Activated CD8-positive, alpha-beta T cell treated with anti-CD3 and anti-CD28 coated beads, Interleukin-2, amount 10 ng/mL, durations not matched to agents 7 days and 5 days (primary cell): Measurements from ENCODE around the gene GGT7. TPM values are rescaled to one million over a fixed set of nuclear protein-coding genes. Genes with fewer than 3 reads are reported as not detected.
"Not testable (repeated sequence)": the region's sequence is repeated elsewhere in the genome, so short reads cannot be mapped to it uniquely, and the experiment has no call there.

Experiments used
- ATAC-seq: fragments of 150-1000 bp; cut with Tn5 transposase; one replicate; pipeline ENCODE4 v1.10.0; 2021; ENCODE audit warnings: moderate library complexity
- CTCF ChIA-PET: fragments of 350-600 bp; sonication (Branson Sonifier 250); formaldehyde crosslinking; loops from one replicate; lab custom pipeline; 2021; ENCODE audit warnings: antibody characterized with exemption; lab: Charles Lee
- POLR2A ChIA-PET: fragments of 350-600 bp; sonication (Branson Sonifier 250); formaldehyde crosslinking; loops from one replicate; lab custom pipeline; 2021; ENCODE audit warnings: antibody characterized with exemption; lab: Charles Lee
- DNase-seq: peaks from one replicate; pipeline ENCODE4 v3.0.0-alpha.2; 2020
- H3K27ac Mint-ChIP-seq: one replicate; pipeline ENCODE4 v1.8.0; 2021; ENCODE audit warnings: mild to moderate bottlenecking, mixed read lengths
- H3K27me3 Mint-ChIP-seq: one replicate; pipeline ENCODE4 v1.8.0; 2021; ENCODE audit warnings: low read depth, mixed read lengths
- H3K36me3 Mint-ChIP-seq: one replicate; pipeline ENCODE4 v1.8.0; 2021; ENCODE audit warnings: low read depth, mixed read lengths
- H3K4me1 Mint-ChIP-seq: one replicate; pipeline ENCODE4 v1.8.0; 2021; ENCODE audit warnings: low read depth, mixed read lengths
- H3K4me3 Mint-ChIP-seq: one replicate; pipeline ENCODE4 v1.8.0; 2021; ENCODE audit warnings: mild to moderate bottlenecking, mixed read lengths
- H3K9me3 Mint-ChIP-seq: one replicate; pipeline ENCODE4 v1.8.0; 2022; ENCODE audit warnings: mixed read lengths; ENCODE audit not compliant: insufficient read depth
- total RNA-seq, 2 experiments: library from RNA; stranded (reverse); gene quantifications; one replicate each; pipeline ENCODE4 v1.2.3, GENCODE V29; 2021

The GGT7 gene
- 1 to 10 TPM; 5.2 to 6.0 TPM for total RNA-seq

- no peaks in the 10 kb centered on the region for H3K36me3 Mint-ChIP-seq
- ChIA-PET POLR2A (interaction anchor here (1.6 kb wide), 1 partner anchor 83 kb away, joined by 5 read pairs; no protein-coding TSS in a partner anchor), CTCF (interaction anchor here (0.7 to 5.3 kb wide), 20 partner anchors 8 to 269 kb away, joined by 3 to 129 read pairs (median 7); partner anchors contain the start of genes GSS, MYH7B and NCOA6)
- DNase-seq (peak; percentile 90), ATAC-seq (peak; percentile 69)
- peaks cover 52% of the 10 kb centered on the region for H3K4me1 Mint-ChIP-seq
- H3K27ac Mint-ChIP-seq = peak within 1 kb of the TSS; percentile 78
- H3K9me3 Mint-ChIP-seq = no peaks in the 10 kb centered on the region
- peak within 1 kb of the TSS; percentile 68 for H3K4me3 Mint-ChIP-seq
- peaks cover 2% of the 10 kb centered on the region for H3K27me3 Mint-ChIP-seq
These were observed at the start of gene GGT7 for GRCh38 chr20:34872622-34873224. TSS of gene GGT7 (minus strand) at chr20:34872856. CDS start at chr20:34872815, 41 bp downstream.

DNA sequence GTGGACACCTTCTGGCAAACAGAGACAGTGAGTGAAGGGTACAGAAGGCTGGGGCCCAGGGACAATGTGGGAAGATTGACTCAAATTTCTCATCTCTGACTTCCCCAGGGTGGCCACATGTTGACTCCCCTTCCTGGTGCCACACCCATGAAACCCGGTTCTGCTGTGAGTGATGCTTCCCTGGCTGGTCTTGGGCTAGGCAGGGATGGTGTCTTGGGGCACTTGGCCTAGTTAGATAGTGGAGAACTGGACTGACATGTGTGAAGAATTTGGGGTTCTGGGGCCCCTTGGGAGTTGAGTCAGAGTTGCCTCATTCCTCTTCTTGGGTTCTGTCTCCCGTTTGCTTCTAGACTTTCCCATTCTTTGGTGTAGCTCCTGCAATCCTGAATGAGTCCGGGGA, 48.8 kb upstream of the GGT7 start:
- Mint-ChIP-seq H3K9me3 (no peaks in the 10 kb centered on the region), H3K4me3 (no peak overlapping the region), H3K4me1 (peaks cover 40% of the 10 kb centered on the region), H3K36me3 (peaks cover 42% of the 10 kb centered on the region), H3K27ac (no peak overlapping the region), H3K27me3 (no peaks in the 10 kb centered on the region)
- no peak for ATAC-seq
- ChIA-PET CTCF (no interaction called here), POLR2A (no interaction called here)
- no peak for DNase-seq

- Mint-ChIP-seq H3K36me3 (peaks cover 32% of the 10 kb centered on the region), H3K4me1 (peaks cover 28% of the 10 kb centered on the region), H3K9me3 (no peaks in the 10 kb centered on the region), H3K4me3 (no peak overlapping the region), H3K27ac (no peak overlapping the region), H3K27me3 (no peaks in the 10 kb centered on the region)
- DNase-seq (no peak), ATAC-seq (no peak)
- ChIA-PET CTCF (interaction anchor here (2.1 kb wide), 1 partner anchor 46 kb away, joined by 9 read pairs; no protein-coding TSS in a partner anchor), POLR2A (interaction anchor here (0.7 kb wide), 1 partner anchor 723 kb away, joined by 3 read pairs; no protein-coding TSS in a partner anchor)
These were observed 47.4 kb upstream of the GGT7 start for GRCh38 chr20:34920055-34920454.

DNA sequence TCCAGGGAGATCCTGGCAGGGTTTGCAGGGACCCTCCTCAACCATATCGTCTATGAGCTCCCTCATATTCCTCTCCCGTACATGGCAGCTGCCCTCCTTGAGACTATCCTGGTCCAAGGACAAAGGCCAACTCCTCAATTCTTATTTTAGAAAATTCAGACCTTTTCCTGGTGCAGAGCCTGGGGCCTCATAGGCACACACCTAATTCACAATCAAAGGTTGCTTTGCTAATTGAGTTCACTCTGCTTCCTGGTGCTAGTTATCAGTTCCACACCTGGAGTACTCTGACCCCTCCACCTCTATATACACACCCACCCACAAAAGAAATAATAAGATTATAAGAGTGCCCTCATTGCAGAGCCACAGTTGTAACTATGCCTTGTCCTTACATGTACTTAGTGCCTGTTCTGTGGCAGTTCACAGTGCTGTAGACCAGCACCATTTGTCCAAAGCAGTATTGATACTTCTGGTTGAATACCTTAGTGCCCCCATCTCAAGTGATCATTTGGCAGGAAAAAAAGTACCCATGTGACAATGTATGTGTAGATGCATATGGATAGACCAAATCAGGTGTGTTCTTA, 44.2 kb upstream of the GGT7 start:
- H3K36me3 Mint-ChIP-seq = peaks cover 33% of the 10 kb centered on the region
- CTCF ChIA-PET = interaction anchor here (1.6 to 2.3 kb wide), 2 partner anchors 40 to 42 kb away, joined by 5 read pairs; partner anchors contain the start of gene ACSS2

DNA sequence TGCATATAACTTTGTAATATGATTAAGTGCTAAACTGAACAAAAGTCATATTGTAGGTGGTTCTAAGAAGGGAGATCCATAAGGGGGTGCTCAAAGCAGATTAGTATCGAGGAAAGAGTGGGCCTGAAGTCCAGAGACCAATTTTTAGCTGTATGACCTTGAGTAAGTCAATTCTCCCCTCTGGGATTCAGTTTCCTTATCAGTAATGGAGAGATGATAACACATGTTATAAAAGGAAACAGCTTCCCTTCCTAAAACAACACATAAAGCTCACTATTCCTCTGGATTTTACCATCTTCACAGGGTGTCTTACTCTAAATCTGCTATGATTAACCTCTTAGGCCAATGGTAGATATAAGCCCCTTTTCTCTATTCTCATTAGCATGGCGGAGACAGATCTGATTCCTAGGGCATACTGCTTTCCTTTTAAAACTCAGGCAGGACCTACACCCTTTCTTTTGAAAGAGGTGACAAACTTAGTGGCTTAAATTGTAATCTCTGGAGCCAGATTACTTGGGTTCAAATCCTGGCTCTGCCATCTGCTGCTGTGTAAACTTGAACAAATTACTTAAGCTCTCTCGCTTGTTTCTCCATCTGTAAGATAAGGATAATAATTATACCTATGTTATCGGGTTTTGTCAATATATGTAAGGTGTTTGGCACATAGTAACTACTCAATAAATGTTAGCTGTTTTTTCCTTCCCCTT, 43.2 kb upstream of the GGT7 start:
- ChIA-PET POLR2A (interaction anchor here (0.9 kb wide), 1 partner anchor 13 kb away, joined by 3 read pairs; no protein-coding TSS in a partner anchor), CTCF (interaction anchor here (1.6 to 2.3 kb wide), 2 partner anchors 39 to 41 kb away, joined by 5 read pairs; partner anchors contain the start of gene ACSS2)
- no peak for ATAC-seq
- Mint-ChIP-seq H3K9me3 (no peaks in the 10 kb centered on the region), H3K4me1 (peaks cover 22% of the 10 kb centered on the region), H3K36me3 (peaks cover 29% of the 10 kb centered on the region), H3K27ac (no peak overlapping the region), H3K27me3 (no peaks in the 10 kb centered on the region), H3K4me3 (no peak overlapping the region)
- no peak for DNase-seq

More for the DNA sequence above, 44.2 kb upstream of the GGT7 start:
- no peak for DNase-seq
- POLR2A ChIA-PET = interaction anchor here (0.9 kb wide), 1 partner anchor 12 kb away, joined by 3 read pairs; no protein-coding TSS in a partner anchor
- Mint-ChIP-seq H3K4me1 (peaks cover 28% of the 10 kb centered on the region), H3K4me3 (no peak overlapping the region), H3K9me3 (no peaks in the 10 kb centered on the region), H3K27me3 (no peaks in the 10 kb centered on the region), H3K27ac (no peak overlapping the region)
- no peak for ATAC-seq

GRCh38 chr20:34915131-34915530, 42.5 kb upstream of the GGT7 start:
- ChIA-PET POLR2A (no interaction called here), CTCF (no interaction called here)
- peaks cover 22% of the 10 kb centered on the region for H3K36me3 Mint-ChIP-seq

DNA sequence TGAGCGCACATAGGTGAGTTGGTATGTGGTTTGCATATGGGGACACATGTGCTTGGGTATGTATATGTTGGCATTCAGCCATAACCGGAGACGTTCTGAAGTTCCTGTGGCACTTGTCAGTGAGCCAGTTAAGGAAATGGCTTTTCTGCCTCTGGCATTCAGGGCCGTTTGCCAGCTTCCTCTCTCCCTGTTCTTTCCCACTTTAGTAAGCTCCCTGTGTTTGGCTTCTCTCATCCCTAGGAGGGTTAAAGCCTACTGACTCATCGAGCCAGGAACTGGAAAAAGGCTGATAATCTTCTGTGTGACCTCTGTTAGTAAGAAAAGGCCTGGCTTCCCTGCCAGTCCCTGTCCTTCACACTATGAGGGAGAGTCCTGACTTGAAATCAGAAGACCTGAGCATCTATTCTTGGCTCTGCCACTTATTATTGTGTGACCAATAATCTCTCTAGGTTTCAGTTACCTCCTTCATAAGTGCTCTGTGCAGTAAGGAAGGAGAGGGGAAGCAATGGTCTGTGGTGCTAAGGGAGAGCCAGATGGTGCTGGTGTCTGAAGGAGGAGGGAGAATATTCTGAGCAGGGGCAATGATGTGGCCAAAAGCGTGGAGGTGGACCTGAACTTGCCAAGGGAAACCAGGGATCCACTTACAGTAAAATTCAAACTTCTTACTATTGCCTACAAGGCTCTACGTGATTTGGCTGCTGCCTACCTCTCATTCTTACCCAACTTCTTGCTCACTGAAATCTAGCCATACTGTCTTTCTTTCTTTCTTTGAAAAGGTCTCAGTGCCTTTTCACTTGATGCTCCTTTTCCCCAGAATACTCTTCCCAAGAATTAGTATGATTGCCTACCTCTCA, 35.2 kb upstream of the GGT7 start:
- Mint-ChIP-seq H3K9me3 (no peaks in the 10 kb centered on the region), H3K4me1 (peaks cover 7% of the 10 kb centered on the region), H3K27ac (peak overlapping the region; percentile 43), H3K4me3 (no peak overlapping the region), H3K36me3 (peaks cover 3% of the 10 kb centered on the region), H3K27me3 (no peaks in the 10 kb centered on the region)
- CTCF ChIA-PET = no interaction called here
- POLR2A ChIA-PET = no interaction called here
- DNase-seq = no peak
- no peak for ATAC-seq

More at GRCh38 chr20:34915131-34915530, 42.5 kb upstream of the GGT7 start:
- ATAC-seq (no peak), DNase-seq (no peak)
- Mint-ChIP-seq H3K9me3 (no peaks in the 10 kb centered on the region), H3K4me3 (no peak overlapping the region), H3K4me1 (peaks cover 22% of the 10 kb centered on the region), H3K27ac (no peak overlapping the region), H3K27me3 (no peaks in the 10 kb centered on the region)

GRCh38 chr20:34904202-34904621, 31.6 kb upstream of the GGT7 start:
- no peaks in the 10 kb centered on the region for H3K9me3 Mint-ChIP-seq
- POLR2A ChIA-PET = no interaction called here

DNA sequence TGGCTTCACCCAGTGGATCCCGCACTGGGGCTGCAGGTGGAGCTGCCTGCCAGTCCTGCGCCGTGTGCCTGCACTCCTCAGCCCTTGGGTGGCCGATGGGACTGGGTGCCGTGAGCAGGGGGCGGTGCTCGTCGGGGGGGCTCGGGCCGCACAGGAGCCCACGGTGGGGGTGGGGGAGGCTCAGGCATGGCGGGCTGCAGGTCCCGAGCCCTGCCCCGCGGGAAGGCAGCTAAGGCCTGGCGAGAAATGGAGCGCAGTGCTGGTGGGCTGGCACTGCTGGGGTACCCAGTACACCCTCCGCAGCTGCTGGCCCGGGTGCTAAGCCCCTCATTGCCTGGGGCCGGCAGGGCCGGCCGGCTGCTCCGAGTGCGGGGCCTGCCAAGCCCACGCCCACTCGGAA, 26.1 kb upstream of the GGT7 start:
- H3K27me3 Mint-ChIP-seq, H3K4me1 Mint-ChIP-seq, H3K9me3 Mint-ChIP-seq, ATAC-seq, H3K4me3 Mint-ChIP-seq, POLR2A ChIA-PET, DNase-seq, H3K27ac Mint-ChIP-seq, CTCF ChIA-PET: not testable (repeated sequence)
- peaks cover 10% of the 10 kb centered on the region for H3K36me3 Mint-ChIP-seq

More at GRCh38 chr20:34904202-34904621, 31.6 kb upstream of the GGT7 start:
- no peak overlapping the region for H3K27ac Mint-ChIP-seq
- H3K27me3 Mint-ChIP-seq = no peaks in the 10 kb centered on the region
- CTCF ChIA-PET = no interaction called here
- peaks cover 5% of the 10 kb centered on the region for H3K36me3 Mint-ChIP-seq
- H3K4me3 Mint-ChIP-seq = no peak overlapping the region
- H3K4me1 Mint-ChIP-seq = peaks cover 7% of the 10 kb centered on the region
- no peak for DNase-seq
- no peak for ATAC-seq

GRCh38 chr20:34898129-34898528, 25.5 kb upstream of the GGT7 start:
- POLR2A ChIA-PET, DNase-seq, H3K9me3 Mint-ChIP-seq, H3K4me1 Mint-ChIP-seq, H3K27ac Mint-ChIP-seq, ATAC-seq, CTCF ChIA-PET, H3K4me3 Mint-ChIP-seq, H3K27me3 Mint-ChIP-seq: not testable (repeated sequence)
- H3K36me3 Mint-ChIP-seq = peaks cover 10% of the 10 kb centered on the region

DNA sequence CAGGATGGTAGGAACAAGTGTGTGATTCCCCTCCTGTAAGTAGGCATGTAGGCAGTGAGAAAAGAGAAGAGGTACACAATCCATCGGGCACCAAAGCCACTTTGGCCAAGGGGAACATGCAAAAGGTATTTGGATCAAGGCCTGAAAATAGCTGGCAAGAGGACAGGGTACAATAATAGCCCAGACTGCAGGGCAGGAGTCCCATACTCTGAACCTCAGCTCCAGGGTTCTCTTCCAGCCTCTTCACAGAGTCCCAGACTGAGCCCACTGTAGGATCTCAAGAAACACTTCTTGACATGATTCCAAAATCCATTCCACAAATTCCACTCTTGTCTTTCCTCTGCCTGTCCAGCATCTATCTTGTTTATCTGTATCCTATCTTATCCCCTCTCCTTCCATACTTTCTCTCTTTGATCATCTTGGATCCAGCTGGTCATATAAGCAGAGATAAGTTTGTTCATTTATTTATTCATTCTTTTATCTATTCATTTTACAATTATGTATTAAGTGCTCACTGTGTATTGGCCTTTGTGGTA, 23.5 kb upstream of the GGT7 start:
- no peak for DNase-seq
- no peak overlapping the region for H3K4me3 Mint-ChIP-seq
- CTCF ChIA-PET = interaction anchor here (1.2 kb wide), 1 partner anchor 20 kb away, joined by 4 read pairs; the partner anchor contains the start of gene ACSS2
- H3K4me1 Mint-ChIP-seq = peaks cover 23% of the 10 kb centered on the region
- H3K9me3 Mint-ChIP-seq = no peaks in the 10 kb centered on the region
- peaks cover 13% of the 10 kb centered on the region for H3K36me3 Mint-ChIP-seq
- no peak for ATAC-seq
- POLR2A ChIA-PET = no interaction called here
- H3K27me3 Mint-ChIP-seq = no peaks in the 10 kb centered on the region
- no peak overlapping the region for H3K27ac Mint-ChIP-seq
